Pancreas (tissue), 10 donors: ENCODE data around the gene ARSA. TPM values are rescaled to one million over a fixed set of nuclear protein-coding genes. Genes with fewer than 3 reads are reported as not detected.

Source experiments
- ATAC-seq, 4 donors: fragments of 200-7000 bp; cut with Tn5 transposase; one replicate each; pipeline versions ENCODE4 v1.8.0 to v1.9.1; 2020; ENCODE audit warnings: mild to moderate bottlenecking in 4 of 4, moderate library complexity in 4 of 4
- DNase-seq, 6 donors: peaks; one replicate each; pipeline ENCODE4 v3.0.0-alpha.2; 2020
- FAIRE-seq: peaks from 2 replicates; lab custom pipeline; 2012; peaks lifted over from hg19 to GRCh38; lab: Jason Lieb, UNC
- H3K27ac ChIP-seq, 4 donors: fragments of 200-600 bp; sonication (generic); 1 replicate in 3 of 4; 2 replicates in 1 of 4; pipeline versions ENCODE4 v1.5.0 to v1.8.0; 2020
- H3K27me3 ChIP-seq, 4 donors: fragments of 200-600 bp; one replicate each; pipeline ENCODE4 v1.8.0; 2021
- H3K36me3 ChIP-seq, 3 donors: fragments of 200-600 bp; sonication (generic) in 1 of 3; one replicate each; pipeline versions ENCODE4 v1.5.0 to v1.8.0; 2020 to 2021
- H3K4me1 ChIP-seq, 3 donors: fragments of 200-600 bp; one replicate each; pipeline ENCODE4 v1.8.0; 2021
- H3K4me3 ChIP-seq, 4 donors: fragments of 200-600 bp; sonication (generic) in 2 of 4; one replicate each; pipeline versions ENCODE4 v1.5.0 to v1.8.0; 2020 to 2021
- H3K9me3 ChIP-seq, 4 donors: fragments of 200-600 bp; one replicate each; pipeline ENCODE4 v1.8.0; 2021
- CTCF ChIP-seq, 4 donors: fragments of 200-600 bp; sonication (generic) in 3 of 4; IDR thresholded peaks; one replicate each; pipeline versions ENCODE4 v1.5.0 to v1.8.0; 2021; ENCODE audit warnings: antibody characterized with exemption in 4 of 4
- WGBS, 2 donors: extraction: QIAGEN DNeasy Blood & Tissue Kit; methylation state at CpG; one replicate each; pipeline ENCODE4 v1.1.7; 2013; 5-methylcytosine and 5-hydroxymethylcytosine counted together
- intact Hi-C, 3 donors: fragments of 100-400 bp; cut with DNase I; formaldehyde crosslinking; loops; one replicate each; pipeline versions ENCODE4 v1.11.1 to v1.14.2; 2022
- polyA plus RNA-seq, 2 donors: library from polyadenylated mRNA; stranded (reverse); fragments of 200-250 nt; gene quantifications; one replicate each; pipeline ENCODE4 v1.2.3, GENCODE V29; 2013
- total RNA-seq, 6 donors: library from RNA; stranded (reverse); fragmentation: NEBNext Ultra II Directional in 4 of 6; extraction: Animal tissue kit (Norgen Biotek cat#: 25700) in 4 of 6; gene quantifications; one replicate each; pipeline versions ENCODE4 v1.2.1 to v1.2.4, GENCODE V29; 2021 to 2023
- donor health status: healthy with polysubstance abuse.
- donor health status: DM: no; HTN: no; CAD: no; lungs with moderate emphysema.
- donor health status: DM: no; HTN: no; CAD: no.
- donor health status: control.
- donor health status: control.
- donor health status: Bipolar disorder and iron deficiency.
- donor health status: DM: yes; HTN: yes; CAD: no.
- donor health status: DM: no; HTN: no; CAD: no.
- donor health status: DM: no; HTN: no; CAD: no.
- donor health status: DM: yes; HTN: yes; CAD: no.

ARSA gene
- total and polyA plus RNA-seq, 8 donors: 21.9 to 119 (median 29.9) TPM

GRCh38 chr22:50674606-50675552 lies 46.9 kb upstream of the ARSA start:
- FAIRE-seq (no peak), DNase-seq (peak; percentile 44 to 86 (median 62)), ATAC-seq (peak; percentile 67 to 92 (median 82))
- no peaks in the 10 kb centered on the region for H3K36me3 ChIP-seq
- H3K27ac ChIP-seq: no peak overlapping the region
- no peaks in the 10 kb centered on the region for H3K4me1 ChIP-seq
- no peaks in the 10 kb centered on the region for H3K9me3 ChIP-seq
- H3K4me3 ChIP-seq: peak overlapping the region in 2 of 4 donors; percentile 37 to 53
- peaks cover 0 to 3% (median 0%) of the 10 kb centered on the region in 4 donors for H3K27me3 ChIP-seq
- TF ChIP-seq CTCF (IDR thresholded peaks at IDR 0.05): no peak
- 4 to 5% methylated on average over 52 to 105 of the region's 105 CpGs for WGBS, 2 donors
- intact Hi-C loops: no loop called here

- FAIRE-seq: no peak
- DNase-seq: peak in 1 of 6 donors; percentile 55
- no peaks in the 10 kb centered on the region for H3K4me1 ChIP-seq
- TF ChIP-seq CTCF (IDR thresholded peaks at IDR 0.05): no peak
- no peaks in the 10 kb centered on the region for H3K36me3 ChIP-seq
- no peak for ATAC-seq
- H3K27me3 ChIP-seq: peaks cover 0 to 3% (median 0%) of the 10 kb centered on the region in 4 donors
- 0 to 1% methylated on average over 3 to 34 of the region's 43 CpGs for WGBS, 2 donors
- H3K4me3 ChIP-seq: peak overlapping the region in 1 of 4 donors; percentile 31
- intact Hi-C loops: no loop called here
- no peak overlapping the region for H3K27ac ChIP-seq
- H3K9me3 ChIP-seq: no peaks in the 10 kb centered on the region
These were observed 46.2 kb upstream of the ARSA start for GRCh38 chr22:50674130-50674500.

- H3K9me3 ChIP-seq: no peaks in the 10 kb centered on the region
- no peak for TF ChIP-seq CTCF (IDR thresholded peaks at IDR 0.05)
- no peaks in the 10 kb centered on the region for H3K36me3 ChIP-seq
- ATAC-seq: no peak
- no peak overlapping the region for H3K27ac ChIP-seq
- intact Hi-C loops: no loop called here
- DNase-seq: peak in 1 of 6 donors; percentile 58
- peak overlapping the region in 1 of 4 donors; percentile 31 for H3K4me3 ChIP-seq
- FAIRE-seq: no peak
- H3K4me1 ChIP-seq: no peaks in the 10 kb centered on the region
- peaks cover 0 to 3% (median 0%) of the 10 kb centered on the region in 4 donors for H3K27me3 ChIP-seq
- WGBS, 2 donors: 3 to 6% methylated on average over 48 to 67 of the region's 69 CpGs
These were observed 45.5 kb upstream of the ARSA start for GRCh38 chr22:50673231-50674129.

- intact Hi-C loops: no loop called here
- peak in 1 of 6 donors; percentile 58 for DNase-seq
- H3K4me1 ChIP-seq: no peaks in the 10 kb centered on the region
- FAIRE-seq: no peak
- peak within 1 kb of the TSS in 1 of 4 donors; percentile 31 for H3K4me3 ChIP-seq
- TF ChIP-seq CTCF (IDR thresholded peaks at IDR 0.05): no peak
- peak within 1 kb of the TSS in 1 of 4 donors; percentile 17 for H3K27ac ChIP-seq
- no peaks in the 10 kb centered on the region for H3K9me3 ChIP-seq
- peaks cover 0 to 3% (median 0%) of the 10 kb centered on the region in 4 donors for H3K27me3 ChIP-seq
- WGBS, 2 donors: 44 to 56% methylated on average over 16 to 23 of the region's 23 CpGs
- no peaks in the 10 kb centered on the region for H3K36me3 ChIP-seq
- peak in 1 of 4 donors; percentile 10 for ATAC-seq
These were observed 44.7 kb upstream of the ARSA start, which contains the start of gene SHANK3 for GRCh38 chr22:50672471-50673230. TSS of gene SHANK3 (plus strand) at chr22:50672823.
